Astrocyte of the spinal cord (primary cell): ENCODE measurements around the gene ZNF346.

Experiments
- DNase-seq: peaks from one replicate; pipeline ENCODE4 v3.0.0; 2011; ENCODE audit warnings: low read depth, low spot score
- H3K4me3 ChIP-seq: 2 replicates; pipeline ENCODE4 v1.5.1; 2011; ENCODE audit warnings: low read depth, mild to moderate bottlenecking, low read length, moderate library complexity
- CTCF ChIP-seq: IDR thresholded peaks from 2 replicates; pipeline ENCODE4 v1.5.1; 2012; ENCODE audit warnings: low read depth, mild to moderate bottlenecking, low read length, inconsistent platforms
- in situ Hi-C: cut with HindIII; loops from 2 replicates; pipeline ENCODE4 v1.10.0; 2017; ENCODE audit warnings: low sequenced_read_pairs

The ZNF346 gene

GRCh38 chr5:177003649-177004048 is 18.8 kb upstream of the ZNF346 start:
- TF ChIP-seq CTCF, result no peak
- H3K4me3 ChIP-seq, result no peak overlapping the region
- in situ Hi-C loops, result no loop called here
- DNase-seq, result no peak

GRCh38 chr5:177004961-177005360 is 17.5 kb upstream of the ZNF346 start:
- H3K4me3 ChIP-seq, result peak overlapping the region; percentile 86
- in situ Hi-C loops, result no loop called here
- TF ChIP-seq CTCF, result no peak
- no peak for DNase-seq

GRCh38 chr5:177005619-177006264 is 16.8 kb upstream of the ZNF346 start:
- in situ Hi-C loops, result no loop called here
- peak; percentile 74 for DNase-seq
- H3K4me3 ChIP-seq, result peak overlapping the region; percentile 86
- TF ChIP-seq CTCF, result peak; percentile 68

- no peak for TF ChIP-seq CTCF
- in situ Hi-C loops, result no loop called here
These were observed 16.1 kb upstream of the ZNF346 start, which contains the start of gene UIMC1 for GRCh38 chr5:177006265-177006972. Gene UIMC1, minus strand, starts transcription at chr5:177006779. Its CDS starts 24,164 bp downstream, at chr5:176982615.

GRCh38 chr5:177008716-177009115 is 13.8 kb upstream of the ZNF346 start:
- TF ChIP-seq CTCF, result no peak
- in situ Hi-C loops, result no loop called here
- DNase-seq, result no peak
- H3K4me3 ChIP-seq, result no peak overlapping the region

More at GRCh38 chr5:177006265-177006972, 16.1 kb upstream of the ZNF346 start, which contains the start of gene UIMC1:
- peak; percentile 96 for DNase-seq
- H3K4me3 ChIP-seq, result peak within 1 kb of the TSS; percentile 86

- in situ Hi-C loops, result no loop called here
- TF ChIP-seq CTCF, result no peak
These were observed 12.3 kb upstream of the ZNF346 start for GRCh38 chr5:177010153-177010552.

More at GRCh38 chr5:177010153-177010552, 12.3 kb upstream of the ZNF346 start:
- DNase-seq, result no peak
- H3K4me3 ChIP-seq, result no peak overlapping the region
